Measurements from ENCODE around the gene ADAMTS2.

ADAMTS2 gene

DNA sequence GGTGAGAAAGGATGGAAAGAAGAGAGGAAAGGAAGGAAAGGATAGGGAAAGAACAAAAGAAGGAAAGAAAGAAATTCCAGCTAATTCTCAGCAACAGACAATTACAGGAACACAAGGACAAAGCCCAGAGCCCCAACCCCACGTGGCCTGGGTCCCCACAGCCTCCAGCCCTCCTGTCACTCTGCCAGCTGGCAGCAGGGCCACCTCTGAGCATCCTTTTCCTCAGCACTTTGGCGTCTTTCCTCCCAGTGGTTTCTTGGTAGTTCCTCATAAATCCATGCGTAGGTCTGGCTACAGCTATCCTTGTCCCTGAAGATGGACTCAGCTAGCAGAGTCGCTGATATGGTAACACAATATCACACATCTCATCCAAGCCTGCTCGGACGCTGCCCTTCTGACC is 28.3 kb downstream of the ADAMTS2 start:
- H3K9ac ChIP-seq (ENCODE audit: low read length), result no peak overlapping the region
- peaks cover 7% of the 10 kb centered on the region for H3K4me1 ChIP-seq (ENCODE audit: control insufficient read depth, insufficient read depth, low read length)
- H3K4me3 ChIP-seq (ENCODE audit: low read length), result no peak overlapping the region
- H3K27ac ChIP-seq (ENCODE audit: low read depth, low read length), result no peak overlapping the region
- no peaks in the 10 kb centered on the region for H3K36me3 ChIP-seq (ENCODE audit: control insufficient read depth, insufficient read depth, low read length)
- no peaks in the 10 kb centered on the region for H3K27me3 ChIP-seq (ENCODE audit: control insufficient read depth, insufficient read depth, low read length)

DNA sequence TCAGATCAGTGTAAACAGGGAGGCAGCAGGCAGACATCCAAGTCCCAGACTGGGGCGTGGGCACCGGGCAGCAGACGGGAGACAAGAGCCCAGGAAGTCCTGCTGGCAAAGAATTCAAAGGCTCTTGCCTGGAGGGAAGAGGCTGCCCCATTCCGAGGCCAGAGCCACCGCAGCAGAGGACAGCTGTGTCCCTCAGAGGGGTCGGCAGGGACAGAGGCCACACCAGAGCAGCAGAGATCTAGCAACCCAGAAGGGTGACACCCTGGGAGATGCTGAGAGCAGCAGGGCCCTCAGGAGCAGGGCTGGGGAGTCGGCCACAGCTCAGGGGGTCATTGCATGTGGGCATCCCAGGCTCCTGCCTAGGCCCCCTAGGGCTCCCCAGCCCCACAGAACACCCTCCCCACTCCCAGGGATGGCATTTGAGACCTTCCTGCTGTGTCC is 29.1 kb downstream of the ADAMTS2 start:
- Histone ChIP-seq H3K9ac (ENCODE audit: low read length) (no peak overlapping the region), H3K4me3 (ENCODE audit: low read length) (no peak overlapping the region), H3K36me3 (ENCODE audit: control insufficient read depth, insufficient read depth, low read length) (no peaks in the 10 kb centered on the region), H3K4me1 (ENCODE audit: control insufficient read depth, insufficient read depth, low read length) (peaks cover 7% of the 10 kb centered on the region), H3K27ac (ENCODE audit: low read depth, low read length) (no peak overlapping the region), H3K27me3 (ENCODE audit: control insufficient read depth, insufficient read depth, low read length) (no peaks in the 10 kb centered on the region)

DNA sequence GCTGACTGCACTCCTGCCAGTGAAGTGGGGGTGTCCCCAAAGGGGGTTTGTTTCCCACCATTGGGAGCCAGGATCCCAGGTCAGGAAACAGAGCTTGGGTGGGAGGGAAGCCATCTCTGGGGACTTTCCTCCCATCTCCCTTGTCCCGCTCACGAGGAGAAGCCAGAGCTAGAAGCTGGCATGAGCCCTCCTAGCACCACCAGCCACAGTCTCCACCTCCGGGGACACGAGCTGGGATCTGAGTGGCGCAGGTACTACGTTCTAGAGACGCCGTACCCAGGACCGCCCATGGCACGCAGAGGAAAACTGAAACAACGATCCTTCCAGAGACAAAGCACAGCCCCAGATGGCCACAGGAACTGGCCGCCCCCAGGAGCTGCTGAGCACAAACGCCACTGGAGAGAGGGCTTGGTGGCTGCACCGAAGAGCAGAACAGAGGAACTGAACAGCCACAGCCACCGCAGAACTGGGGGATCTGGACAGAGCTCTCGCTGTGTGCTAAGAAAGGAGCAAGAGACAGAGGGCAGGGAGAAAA is 29.8 kb downstream of the ADAMTS2 start:
- Histone ChIP-seq H3K27me3 (ENCODE audit: control insufficient read depth, insufficient read depth, low read length) (no peaks in the 10 kb centered on the region), H3K9ac (ENCODE audit: low read length) (no peak overlapping the region), H3K27ac (ENCODE audit: low read depth, low read length) (no peak overlapping the region), H3K4me1 (ENCODE audit: control insufficient read depth, insufficient read depth, low read length) (peaks cover 7% of the 10 kb centered on the region), H3K36me3 (ENCODE audit: control insufficient read depth, insufficient read depth, low read length) (no peaks in the 10 kb centered on the region), H3K4me3 (ENCODE audit: low read length) (no peak overlapping the region)

DNA sequence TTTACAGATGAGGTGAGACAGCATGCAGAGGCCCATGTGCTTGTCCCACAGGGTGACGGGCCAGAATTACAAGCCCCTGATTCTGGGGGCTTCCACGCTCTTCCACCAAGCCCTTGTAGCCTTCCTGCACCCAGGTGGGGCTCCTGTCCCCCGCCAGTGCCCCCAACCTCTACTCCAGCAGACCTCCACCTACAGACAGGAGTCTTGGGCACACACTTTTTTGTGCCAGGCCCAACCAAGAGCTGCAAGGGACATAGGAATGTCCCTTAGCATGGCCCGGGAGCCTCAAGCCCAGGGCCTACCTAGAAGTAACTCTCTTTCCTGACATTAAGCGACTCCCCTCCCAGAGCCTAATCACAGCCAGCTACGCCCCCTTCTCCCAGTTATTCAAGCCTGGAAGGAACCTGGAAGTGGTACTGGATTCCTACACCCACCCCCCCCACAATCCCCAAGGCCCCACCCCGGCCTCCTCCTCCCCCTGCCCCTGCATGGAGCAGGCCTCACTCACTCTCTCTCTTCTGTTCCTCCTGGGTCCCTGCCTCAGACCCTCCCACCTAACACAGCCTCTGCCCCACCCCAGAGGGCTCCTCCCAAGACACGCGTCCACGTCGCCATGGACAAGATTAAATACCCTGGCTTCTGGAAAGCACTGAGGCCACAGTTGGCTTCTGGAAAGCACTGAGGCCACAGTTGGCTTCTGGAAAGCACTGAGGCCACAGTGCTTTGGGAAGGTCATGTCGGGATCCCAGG is 30.5 kb downstream of the ADAMTS2 start:
- Histone ChIP-seq H3K27me3 (ENCODE audit: control insufficient read depth, insufficient read depth, low read length) (no peaks in the 10 kb centered on the region), H3K27ac (ENCODE audit: low read depth, low read length) (no peak overlapping the region), H3K4me3 (ENCODE audit: low read length) (no peak overlapping the region), H3K9ac (ENCODE audit: low read length) (no peak overlapping the region), H3K36me3 (ENCODE audit: control insufficient read depth, insufficient read depth, low read length) (no peaks in the 10 kb centered on the region), H3K4me1 (ENCODE audit: control insufficient read depth, insufficient read depth, low read length) (peaks cover 7% of the 10 kb centered on the region)

DNA sequence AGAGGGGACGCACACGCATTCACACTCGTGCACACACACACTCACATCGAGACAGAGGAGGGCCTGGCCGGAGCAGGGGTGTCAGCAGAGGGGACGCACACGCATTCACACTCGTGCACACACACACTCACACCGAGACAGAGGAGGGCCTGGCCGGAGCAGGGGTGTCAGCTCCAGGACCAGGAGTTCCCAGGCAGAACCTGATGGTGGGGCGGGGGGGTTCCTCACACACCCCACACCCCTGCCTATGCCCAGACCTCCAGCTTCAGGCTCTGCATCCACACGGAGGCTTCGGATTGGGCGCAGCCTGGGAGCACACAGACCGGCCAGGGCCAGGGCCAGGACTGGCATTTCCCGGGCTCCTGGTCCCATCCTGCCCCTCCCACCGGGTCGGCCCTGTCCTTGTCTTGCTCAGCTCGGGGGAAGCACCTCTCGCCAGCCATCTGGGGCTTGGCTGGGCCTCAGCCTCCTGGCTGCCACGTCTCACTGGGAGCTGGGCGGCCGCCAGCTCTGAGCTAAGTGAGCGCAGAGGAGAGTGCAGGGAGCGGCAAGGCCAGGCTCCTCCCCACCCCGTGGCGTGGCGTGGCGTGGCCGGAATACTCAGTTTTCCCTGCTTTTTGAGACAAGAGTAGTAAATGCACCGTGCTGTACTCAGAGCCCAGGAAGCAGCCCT is 31.3 kb downstream of the ADAMTS2 start:
- no peak overlapping the region for H3K9ac ChIP-seq (ENCODE audit: low read length)

DNA sequence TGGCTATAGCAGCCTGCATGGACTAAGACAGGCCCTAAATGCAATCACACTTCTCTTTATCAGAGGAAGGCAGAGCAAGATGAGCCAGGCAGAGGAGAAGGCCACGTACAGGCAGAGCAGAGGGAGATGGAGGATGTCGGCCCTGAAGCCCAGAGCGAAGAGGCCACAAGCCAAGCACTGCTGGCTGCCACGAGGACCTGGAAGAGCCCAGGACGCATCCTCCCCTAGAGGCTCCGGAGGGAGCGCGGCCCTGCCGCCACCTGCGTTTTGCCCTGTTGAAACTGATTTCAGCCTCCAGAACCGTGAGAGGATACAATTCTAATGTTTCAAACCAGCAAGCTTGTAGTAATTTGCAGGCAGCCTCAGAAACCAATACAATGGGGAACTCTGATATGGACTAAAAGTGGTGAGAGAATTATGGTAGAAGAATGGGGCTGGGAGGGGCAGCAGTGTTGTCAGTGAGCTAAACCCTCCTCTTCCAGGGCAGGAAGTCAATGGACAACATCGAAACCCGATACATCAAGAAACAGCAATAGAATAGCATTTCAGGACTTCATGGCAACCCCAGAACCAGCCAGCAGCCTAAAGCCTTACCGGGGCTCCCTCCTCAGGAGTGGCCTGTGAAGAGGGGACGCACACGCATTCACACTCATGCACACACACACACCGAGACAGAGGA is 32.6 kb downstream of the ADAMTS2 start:
- Histone ChIP-seq H3K27me3 (ENCODE audit: control insufficient read depth, insufficient read depth, low read length) (no peaks in the 10 kb centered on the region), H3K36me3 (ENCODE audit: control insufficient read depth, insufficient read depth, low read length) (no peaks in the 10 kb centered on the region), H3K9ac (ENCODE audit: low read length) (no peak overlapping the region), H3K4me3 (ENCODE audit: low read length) (no peak overlapping the region), H3K4me1 (ENCODE audit: control insufficient read depth, insufficient read depth, low read length) (peaks cover 7% of the 10 kb centered on the region), H3K27ac (ENCODE audit: low read depth, low read length) (no peak overlapping the region)

More for the DNA sequence above, 31.3 kb downstream of the ADAMTS2 start:
- Histone ChIP-seq H3K27ac (ENCODE audit: low read depth, low read length) (no peak overlapping the region), H3K4me1 (ENCODE audit: control insufficient read depth, insufficient read depth, low read length) (peaks cover 7% of the 10 kb centered on the region), H3K4me3 (ENCODE audit: low read length) (no peak overlapping the region), H3K36me3 (ENCODE audit: control insufficient read depth, insufficient read depth, low read length) (no peaks in the 10 kb centered on the region), H3K27me3 (ENCODE audit: control insufficient read depth, insufficient read depth, low read length) (no peaks in the 10 kb centered on the region)

DNA sequence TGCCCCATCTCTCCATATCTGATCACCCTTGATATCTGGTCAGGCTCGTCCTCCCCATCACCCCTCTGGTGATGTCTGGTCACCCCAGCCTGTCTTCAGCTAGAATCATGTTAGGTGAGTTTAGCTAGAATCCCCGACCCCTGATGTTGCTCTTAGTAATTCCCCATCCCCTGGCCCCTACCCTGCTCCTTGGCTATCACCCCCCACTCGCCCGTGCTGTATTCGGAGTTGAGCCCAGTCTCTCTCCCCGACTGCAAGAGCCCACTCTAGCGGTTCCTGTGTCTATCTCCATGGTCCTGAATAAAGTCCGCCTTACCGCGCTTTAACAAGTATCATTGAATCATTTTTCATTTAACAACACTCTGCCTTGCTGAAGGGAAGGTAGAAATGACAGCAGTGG is 33.7 kb downstream of the ADAMTS2 start:
- no peak overlapping the region for H3K9ac ChIP-seq (ENCODE audit: low read length)
- H3K36me3 ChIP-seq (ENCODE audit: control insufficient read depth, insufficient read depth, low read length), result no peaks in the 10 kb centered on the region
- no peak overlapping the region for H3K4me3 ChIP-seq (ENCODE audit: low read length)
- H3K27ac ChIP-seq (ENCODE audit: low read depth, low read length), result no peak overlapping the region
- H3K4me1 ChIP-seq (ENCODE audit: control insufficient read depth, insufficient read depth, low read length), result peaks cover 7% of the 10 kb centered on the region
- no peaks in the 10 kb centered on the region for H3K27me3 ChIP-seq (ENCODE audit: control insufficient read depth, insufficient read depth, low read length)

DNA sequence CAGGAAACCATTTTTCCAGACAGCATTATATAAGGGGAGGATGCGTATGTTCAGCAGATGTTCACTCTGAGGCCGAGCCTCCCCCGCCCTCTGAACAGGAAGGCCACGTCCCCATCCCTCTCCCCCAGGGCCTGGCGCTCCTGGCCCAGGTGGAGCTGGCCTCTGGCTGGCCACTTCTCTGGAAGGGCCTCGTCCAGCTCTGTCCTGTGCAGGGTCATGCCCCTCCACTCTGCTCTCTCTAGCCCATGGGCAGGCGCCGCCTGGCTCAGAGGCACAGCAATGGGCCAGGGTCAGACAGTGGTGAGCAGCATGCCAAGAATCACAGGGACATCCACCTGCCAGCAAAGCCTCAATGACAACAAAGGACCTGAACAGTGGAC is 34.2 kb downstream of the ADAMTS2 start:
- H3K9ac ChIP-seq (ENCODE audit: low read length), result no peak overlapping the region
- no peak overlapping the region for H3K4me3 ChIP-seq (ENCODE audit: low read length)
- no peaks in the 10 kb centered on the region for H3K27me3 ChIP-seq (ENCODE audit: control insufficient read depth, insufficient read depth, low read length)
- H3K36me3 ChIP-seq (ENCODE audit: control insufficient read depth, insufficient read depth, low read length), result no peaks in the 10 kb centered on the region
- H3K4me1 ChIP-seq (ENCODE audit: control insufficient read depth, insufficient read depth, low read length), result peaks cover 7% of the 10 kb centered on the region
- H3K27ac ChIP-seq (ENCODE audit: low read depth, low read length), result no peak overlapping the region

DNA sequence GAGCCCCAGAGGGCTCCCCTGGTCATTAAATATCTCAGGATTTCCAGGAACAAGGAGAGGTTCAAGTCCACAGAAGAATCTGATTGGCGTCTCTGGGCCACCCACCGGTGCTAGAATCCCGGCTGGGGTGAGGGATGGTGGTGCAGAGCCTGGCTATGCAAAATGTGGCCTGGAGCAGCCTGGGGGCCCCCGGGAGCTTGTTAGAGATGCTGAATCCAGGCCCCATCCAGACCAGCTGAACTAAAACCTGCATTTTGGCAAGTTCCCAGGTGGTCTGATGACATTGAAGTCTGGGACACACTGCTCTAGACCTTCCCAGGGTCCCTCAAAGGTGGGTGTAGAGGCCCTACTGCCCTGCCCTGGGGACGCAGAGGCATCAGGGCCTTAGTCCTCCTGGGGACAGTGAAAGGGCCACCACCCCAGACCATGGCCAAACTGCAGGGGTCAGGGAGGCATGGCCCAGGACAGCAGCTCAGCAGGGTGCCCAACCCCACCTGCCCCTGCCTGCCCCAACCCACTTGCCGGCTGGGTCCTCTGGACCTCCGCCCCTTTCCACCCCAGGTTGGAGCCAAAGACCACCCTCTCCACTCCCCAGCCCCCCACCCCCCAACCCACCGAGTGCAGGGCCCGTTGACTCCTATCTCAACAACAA is 34.7 kb downstream of the ADAMTS2 start:
- H3K36me3 ChIP-seq (ENCODE audit: control insufficient read depth, insufficient read depth, low read length), result no peaks in the 10 kb centered on the region
- H3K9ac ChIP-seq (ENCODE audit: low read length), result no peak overlapping the region

DNA sequence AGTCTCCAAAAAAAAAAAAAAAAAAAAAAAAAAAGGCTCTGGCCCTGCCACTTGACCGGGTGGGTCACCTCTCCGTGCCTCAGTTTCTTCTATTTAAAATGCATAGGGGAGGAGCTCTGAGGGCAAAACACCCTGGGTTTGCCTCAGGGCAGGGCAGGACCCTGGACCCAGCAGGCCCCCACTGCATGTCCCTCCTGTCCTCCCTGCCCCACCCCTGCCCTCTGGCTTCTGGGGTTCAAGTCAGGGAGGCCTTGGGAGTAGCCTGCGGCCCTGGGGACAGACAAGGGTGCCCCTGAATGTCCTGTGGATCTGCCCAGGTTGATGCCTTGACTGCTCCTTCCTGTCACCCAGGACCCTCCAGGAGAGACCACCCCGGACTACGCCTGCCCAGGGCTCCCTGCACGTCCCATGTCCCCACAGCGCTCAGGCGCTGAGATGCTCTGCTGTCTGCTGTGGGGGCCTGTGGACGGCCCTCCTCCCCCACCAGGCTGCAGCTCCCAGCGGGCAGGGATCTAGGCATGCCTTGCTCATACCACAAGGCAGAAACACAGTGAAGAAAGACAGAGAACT is 35.4 kb downstream of the ADAMTS2 start:
- Histone ChIP-seq H3K27me3 (ENCODE audit: control insufficient read depth, insufficient read depth, low read length) (no peaks in the 10 kb centered on the region), H3K4me3 (ENCODE audit: low read length) (no peak overlapping the region), H3K36me3 (ENCODE audit: control insufficient read depth, insufficient read depth, low read length) (no peaks in the 10 kb centered on the region), H3K4me1 (ENCODE audit: control insufficient read depth, insufficient read depth, low read length) (peaks cover 7% of the 10 kb centered on the region), H3K9ac (ENCODE audit: low read length) (no peak overlapping the region), H3K27ac (ENCODE audit: low read depth, low read length) (no peak overlapping the region)

More for the DNA sequence above, 34.7 kb downstream of the ADAMTS2 start:
- no peak overlapping the region for H3K27ac ChIP-seq (ENCODE audit: low read depth, low read length)
- H3K27me3 ChIP-seq (ENCODE audit: control insufficient read depth, insufficient read depth, low read length), result no peaks in the 10 kb centered on the region
- no peak overlapping the region for H3K4me3 ChIP-seq (ENCODE audit: low read length)
- peaks cover 7% of the 10 kb centered on the region for H3K4me1 ChIP-seq (ENCODE audit: control insufficient read depth, insufficient read depth, low read length)

DNA sequence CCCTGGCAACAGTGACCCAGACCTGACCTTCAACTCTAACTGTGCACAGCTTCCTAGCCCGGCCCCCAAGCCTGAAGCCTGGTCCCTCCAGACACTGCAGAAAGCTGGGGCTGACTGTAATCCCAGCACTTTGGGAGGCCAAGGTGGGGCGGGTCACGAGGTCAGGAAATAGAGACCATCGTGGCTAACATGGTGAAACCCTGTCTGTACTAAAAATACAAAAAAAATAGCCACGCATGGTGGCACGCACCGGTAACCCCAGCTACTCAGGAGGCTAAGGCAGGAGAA is 35.9 kb downstream of the ADAMTS2 start:
- Histone ChIP-seq H3K27ac (ENCODE audit: low read depth, low read length) (no peak overlapping the region), H3K36me3 (ENCODE audit: control insufficient read depth, insufficient read depth, low read length) (no peaks in the 10 kb centered on the region), H3K9ac (ENCODE audit: low read length) (no peak overlapping the region), H3K4me1 (ENCODE audit: control insufficient read depth, insufficient read depth, low read length) (peaks cover 2% of the 10 kb centered on the region), H3K27me3 (ENCODE audit: control insufficient read depth, insufficient read depth, low read length) (no peaks in the 10 kb centered on the region), H3K4me3 (ENCODE audit: low read length) (no peak overlapping the region)

Measured in rectal smooth muscle tissue (tissue), 1 donor.